Measurements from ENCODE around the gene TTC28.

DNA sequence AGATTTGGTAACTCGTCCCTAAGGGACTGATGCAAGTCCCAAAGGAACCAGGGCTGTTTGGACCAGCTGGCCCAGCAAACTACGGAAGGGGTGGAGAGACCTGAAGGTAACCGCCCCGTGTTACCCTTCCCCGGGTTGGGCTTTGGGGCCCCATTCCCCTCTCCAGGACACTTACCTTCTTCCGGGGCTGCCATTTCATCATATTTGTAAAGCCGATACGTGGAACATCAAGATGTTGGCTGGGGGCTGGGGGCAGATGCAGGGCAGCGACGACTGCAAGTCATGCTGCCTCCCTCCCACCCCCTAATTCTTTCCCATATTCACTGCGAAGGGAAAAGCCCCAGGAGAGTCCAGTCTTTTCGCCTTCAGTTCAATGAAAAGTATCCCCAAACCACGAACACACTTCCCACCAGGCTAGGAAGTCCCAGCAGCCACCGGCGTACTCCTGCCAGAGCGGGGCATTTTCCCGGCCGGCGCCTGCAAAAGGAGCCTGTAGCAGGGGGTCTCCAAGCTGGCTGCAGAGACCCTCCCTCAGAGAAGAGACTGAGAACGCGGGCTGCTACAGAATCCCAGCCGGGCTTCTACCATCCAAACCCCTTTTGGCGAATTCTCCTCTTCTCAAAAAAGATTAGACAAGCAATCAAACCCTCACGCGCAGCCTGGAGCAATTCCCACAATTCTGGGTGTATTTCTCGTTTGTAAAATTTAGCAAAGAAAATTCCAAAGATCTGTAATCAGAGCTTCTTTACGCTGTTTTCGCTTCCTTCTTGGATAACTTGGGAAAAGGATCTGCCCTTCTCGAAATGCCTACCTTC lies 236.7 kb downstream of the TTC28 start:
- TF ChIP-seq, protein P1, sequence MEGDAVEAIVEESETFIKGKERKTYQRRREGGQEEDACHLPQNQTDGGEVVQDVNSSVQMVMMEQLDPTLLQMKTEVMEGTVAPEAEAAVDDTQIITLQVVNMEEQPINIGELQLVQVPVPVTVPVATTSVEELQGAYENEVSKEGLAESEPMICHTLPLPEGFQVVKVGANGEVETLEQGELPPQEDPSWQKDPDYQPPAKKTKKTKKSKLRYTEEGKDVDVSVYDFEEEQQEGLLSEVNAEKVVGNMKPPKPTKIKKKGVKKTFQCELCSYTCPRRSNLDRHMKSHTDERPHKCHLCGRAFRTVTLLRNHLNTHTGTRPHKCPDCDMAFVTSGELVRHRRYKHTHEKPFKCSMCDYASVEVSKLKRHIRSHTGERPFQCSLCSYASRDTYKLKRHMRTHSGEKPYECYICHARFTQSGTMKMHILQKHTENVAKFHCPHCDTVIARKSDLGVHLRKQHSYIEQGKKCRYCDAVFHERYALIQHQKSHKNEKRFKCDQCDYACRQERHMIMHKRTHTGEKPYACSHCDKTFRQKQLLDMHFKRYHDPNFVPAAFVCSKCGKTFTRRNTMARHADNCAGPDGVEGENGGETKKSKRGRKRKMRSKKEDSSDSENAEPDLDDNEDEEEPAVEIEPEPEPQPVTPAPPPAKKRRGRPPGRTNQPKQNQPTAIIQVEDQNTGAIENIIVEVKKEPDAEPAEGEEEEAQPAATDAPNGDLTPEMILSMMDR (IDR thresholded peaks at IDR 0.05; ENCODE audit: insufficient read depth, low read length, poor library complexity, severe bottlenecking): no peak
- TF ChIP-seq EZH2phosphoT487 (conservative IDR thresholded peaks at IDR 0.05; ENCODE audit: low read length): no peak

Measured in SU-DHL-6 (cell line).